Large intestine (tissue), 3 donors: Measurements from ENCODE around the gene TNFRSF8. TPM values are rescaled to one million over a fixed set of nuclear protein-coding genes. Genes with fewer than 3 reads are reported as not detected.
A peak's percentile ranks its signal among the peaks of the same experiment; 100 is the strongest.

Experiments used
- DNase-seq, 2 donors: peaks; one replicate each; pipeline versions ENCODE4 v3.0.0 to v3.0.0-alpha.2; 2013
- H3K27ac ChIP-seq: one replicate; pipeline ENCODE4 v1.5.1; 2013; ENCODE audit warnings: low read length
- H3K27me3 ChIP-seq: 2 replicates; pipeline ENCODE4 v1.6.1; 2013; ENCODE audit warnings: low read length; ENCODE audit not compliant: control insufficient read depth, insufficient read depth
- H3K36me3 ChIP-seq: 2 replicates; pipeline ENCODE4 v1.6.1; 2013; ENCODE audit warnings: low read length; ENCODE audit not compliant: control insufficient read depth, insufficient read depth
- H3K4me1 ChIP-seq: one replicate; pipeline ENCODE4 v1.6.1; 2013; ENCODE audit warnings: low read length; ENCODE audit not compliant: control insufficient read depth, insufficient read depth
- H3K4me3 ChIP-seq: one replicate; pipeline ENCODE4 v1.5.1; 2013; ENCODE audit warnings: low read length
- H3K9me3 ChIP-seq: one replicate; pipeline ENCODE4 v1.6.1; 2013; ENCODE audit warnings: mild to moderate bottlenecking, low read depth, low read length, moderate library complexity; ENCODE audit not compliant: control insufficient read depth
- WGBS: methylation state at CpG from one replicate; pipeline ENCODE4 v1.1.5; 2013; ENCODE audit warnings: low lambda C conversion rate; ENCODE audit not compliant: insufficient coverage; 5-methylcytosine and 5-hydroxymethylcytosine counted together
- polyA plus RNA-seq: library from polyadenylated mRNA; unstranded; fragments of 120-200 nt; gene quantifications from one replicate; pipeline ENCODE4 v1.2.1, GENCODE V29; 2013

TNFRSF8 gene
- polyA plus RNA-seq, 1 donor, result 0.25 TPM

GRCh38 chr1:12168451-12169160, 105.5 kb downstream of the TNFRSF8 start:
- DNase-seq, result no peak
- Histone ChIP-seq H3K4me3 (peak overlapping the region; percentile 54), H3K36me3 (no peaks in the 10 kb centered on the region), H3K9me3 (no peaks in the 10 kb centered on the region), H3K27ac (no peak overlapping the region), H3K4me1 (no peaks in the 10 kb centered on the region), H3K27me3 (peaks cover 3% of the 10 kb centered on the region)
- no CpG with 5 or more reads among the region's 17 CpGs for WGBS

- no peak overlapping the region for H3K27ac ChIP-seq
- peaks cover 2% of the 10 kb centered on the region for H3K4me1 ChIP-seq
- H3K36me3 ChIP-seq, result no peaks in the 10 kb centered on the region
- H3K27me3 ChIP-seq, result peaks cover 3% of the 10 kb centered on the region
- DNase-seq, result no peak
- WGBS, result no CpG with 5 or more reads among the region's 8 CpGs
- no peak overlapping the region for H3K4me3 ChIP-seq
- H3K9me3 ChIP-seq, result no peaks in the 10 kb centered on the region
These were observed 106.5 kb downstream of the TNFRSF8 start for GRCh38 chr1:12169442-12170135.

- H3K27ac ChIP-seq, result no peak overlapping the region
- DNase-seq, result no peak
These were observed 107.2 kb downstream of the TNFRSF8 start for GRCh38 chr1:12170263-12170671.

DNA sequence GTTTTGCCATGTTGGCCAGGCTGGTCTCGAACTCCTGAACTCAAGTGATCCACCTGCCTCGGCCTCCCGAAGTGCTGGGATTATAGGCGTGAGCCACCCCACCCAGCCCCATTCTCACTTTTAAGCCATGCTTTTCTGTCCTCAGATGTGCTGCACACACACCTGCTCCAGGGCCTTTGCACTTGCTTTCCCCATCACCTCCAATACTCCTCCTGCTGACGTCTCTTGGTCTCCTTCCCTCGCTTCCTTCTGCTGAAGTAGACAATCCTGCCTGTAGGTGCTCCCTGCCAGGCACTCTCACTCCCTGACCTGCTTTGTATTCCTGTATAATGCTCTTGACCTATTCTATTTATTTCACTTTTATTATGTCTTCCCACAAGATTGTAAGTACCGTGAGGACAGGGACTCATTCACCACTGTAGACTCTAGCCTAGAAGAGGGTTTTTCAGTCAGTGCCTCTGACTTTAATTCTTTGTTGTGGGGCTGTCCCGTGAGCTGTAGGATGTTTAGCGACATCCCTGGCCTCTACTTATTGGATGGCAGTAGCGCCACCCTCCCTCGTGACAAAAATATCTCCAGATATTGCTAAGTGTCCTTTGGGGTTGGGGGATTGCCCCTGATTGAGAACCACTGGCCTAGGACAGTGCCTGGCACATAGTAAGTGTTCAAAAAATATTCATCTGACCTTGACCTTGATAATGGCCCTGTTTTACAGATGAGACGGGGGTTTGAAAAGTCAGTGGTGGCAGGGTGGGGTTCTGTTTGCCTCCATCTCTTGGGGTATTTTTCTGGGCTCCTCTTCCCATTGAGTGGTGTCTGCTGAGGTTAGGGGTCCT, 108.3 kb downstream of the TNFRSF8 start:
- WGBS, result no CpG with 5 or more reads among the region's 12 CpGs
- Histone ChIP-seq H3K27ac (no peak overlapping the region), H3K4me3 (no peak overlapping the region), H3K9me3 (no peaks in the 10 kb centered on the region), H3K4me1 (peaks cover 12% of the 10 kb centered on the region), H3K27me3 (peaks cover 3% of the 10 kb centered on the region), H3K36me3 (no peaks in the 10 kb centered on the region)
- DNase-seq, result no peak

More at GRCh38 chr1:12170263-12170671, 107.2 kb downstream of the TNFRSF8 start:
- Histone ChIP-seq H3K9me3 (no peaks in the 10 kb centered on the region), H3K36me3 (no peaks in the 10 kb centered on the region), H3K27me3 (peaks cover 3% of the 10 kb centered on the region), H3K4me3 (no peak overlapping the region), H3K4me1 (peaks cover 9% of the 10 kb centered on the region)
- no CpG with 5 or more reads among the region's 9 CpGs for WGBS

DNA sequence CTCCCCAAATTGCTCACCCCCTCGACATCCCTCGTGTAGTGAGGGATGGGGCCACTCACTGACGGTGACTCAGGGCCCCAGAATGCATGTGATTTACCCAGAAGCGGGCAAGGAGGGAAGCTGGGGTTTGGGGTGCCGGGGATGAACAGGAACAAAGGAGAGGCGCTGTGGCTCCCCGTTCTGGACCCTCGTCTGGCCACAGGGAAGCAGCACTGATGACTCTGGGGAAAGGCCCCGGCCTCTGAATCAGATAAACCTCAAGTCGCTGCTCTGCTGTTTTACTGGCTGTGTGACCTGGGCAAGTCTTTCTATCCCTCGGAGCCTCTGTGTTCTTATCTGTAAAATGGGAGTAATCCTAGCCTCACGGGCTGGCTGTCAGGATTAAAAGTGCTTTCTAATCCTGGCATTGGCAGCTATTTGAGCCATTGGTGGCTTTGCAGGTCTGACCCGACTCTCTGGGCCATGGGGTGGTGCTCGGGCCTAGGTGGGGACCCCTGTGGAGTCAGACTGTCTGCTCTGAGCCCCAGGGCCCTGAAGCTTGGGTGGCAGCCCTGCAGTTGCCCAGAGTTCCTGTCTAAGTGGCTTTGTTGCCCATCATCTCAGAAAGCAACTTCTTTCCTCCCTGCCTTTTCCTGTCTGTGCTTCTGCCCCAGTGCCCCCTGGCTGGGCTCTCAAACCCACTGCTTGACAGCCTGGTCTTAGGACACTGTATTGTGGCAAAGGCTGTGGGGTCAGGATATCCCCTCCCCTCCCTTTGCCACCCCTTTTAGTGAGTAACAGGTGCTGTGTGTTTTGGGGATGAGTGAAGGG, 109.1 kb downstream of the TNFRSF8 start:
- no peaks in the 10 kb centered on the region for H3K9me3 ChIP-seq
- H3K4me3 ChIP-seq, result no peak overlapping the region
- no peak for DNase-seq
- no peak overlapping the region for H3K27ac ChIP-seq
- peaks cover 2% of the 10 kb centered on the region for H3K27me3 ChIP-seq
- no peaks in the 10 kb centered on the region for H3K36me3 ChIP-seq
- WGBS, result no CpG with 5 or more reads among the region's 14 CpGs
- peaks cover 12% of the 10 kb centered on the region for H3K4me1 ChIP-seq

DNA sequence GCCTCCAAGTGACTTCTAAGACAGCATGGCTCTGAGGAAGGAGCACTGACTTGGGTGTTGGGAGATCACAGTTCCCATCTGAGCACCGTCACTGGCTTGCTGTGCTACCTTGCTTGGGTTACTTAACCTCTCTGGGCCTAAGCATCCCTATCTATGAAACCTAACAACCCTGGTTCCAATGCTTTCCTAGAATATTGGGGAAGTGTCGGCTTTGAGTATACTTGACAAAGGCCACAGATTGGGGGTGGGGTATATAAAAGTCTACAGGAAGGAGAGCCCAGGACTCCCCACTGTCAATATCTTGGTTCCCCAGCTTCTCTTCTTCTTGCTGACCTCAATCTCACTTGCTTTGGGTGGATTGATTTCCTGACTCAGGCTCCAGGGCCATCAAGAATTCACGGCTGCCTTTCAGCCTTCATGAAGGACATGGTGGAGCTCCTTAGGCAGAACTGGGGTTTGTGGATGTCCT, 110.0 kb downstream of the TNFRSF8 start:
- Histone ChIP-seq H3K27ac (no peak overlapping the region), H3K36me3 (no peaks in the 10 kb centered on the region), H3K4me3 (no peak overlapping the region), H3K4me1 (peaks cover 17% of the 10 kb centered on the region), H3K9me3 (no peaks in the 10 kb centered on the region), H3K27me3 (no peaks in the 10 kb centered on the region)
- no CpG with 5 or more reads among the region's 3 CpGs for WGBS
- no peak for DNase-seq

GRCh38 chr1:12173631-12174121, 110.6 kb downstream of the TNFRSF8 start:
- H3K27me3 ChIP-seq, result no peaks in the 10 kb centered on the region
- peaks cover 22% of the 10 kb centered on the region for H3K4me1 ChIP-seq
- no peak overlapping the region for H3K4me3 ChIP-seq
- peak overlapping the region; percentile 23 for H3K27ac ChIP-seq
- no CpG with 5 or more reads among the region's 11 CpGs for WGBS
- H3K9me3 ChIP-seq, result no peaks in the 10 kb centered on the region
- DNase-seq, result no peak
- H3K36me3 ChIP-seq, result no peaks in the 10 kb centered on the region

GRCh38 chr1:12174924-12175810, 112.1 kb downstream of the TNFRSF8 start:
- no CpG with 5 or more reads among the region's 17 CpGs for WGBS
- no peaks in the 10 kb centered on the region for H3K27me3 ChIP-seq
- H3K4me3 ChIP-seq, result no peak overlapping the region
- DNase-seq, result peak; percentile 49 to 74
- H3K27ac ChIP-seq, result peak overlapping the region; percentile 41
- H3K9me3 ChIP-seq, result no peaks in the 10 kb centered on the region
- H3K4me1 ChIP-seq, result peaks cover 28% of the 10 kb centered on the region
- H3K36me3 ChIP-seq, result no peaks in the 10 kb centered on the region
